Measurements from ENCODE around the gene C19orf67. TPM values are rescaled to one million over a fixed set of nuclear protein-coding genes. Genes with fewer than 3 reads are reported as not detected.

Gene C19orf67
- total and polyA plus RNA-seq, 2 experiments from 2014 or later, result not detected

- Histone ChIP-seq H3K79me2 (replicated peaks; ENCODE audit: insufficient read depth) (peaks cover 15% of the 10 kb centered on the region), H3F3A (replicated peaks; ENCODE audit: low read depth) (peaks cover 15% of the 10 kb centered on the region; the same call in 1 of the 2 replicates), H3K4me2 (no peak overlapping the region), H3K36me3 (ENCODE audit: insufficient read depth) (no peaks in the 10 kb centered on the region; the same call in 1 of the 2 replicates), H3K4me3 (no peak overlapping the region), H3K27ac (ENCODE audit: low read depth) (no peak overlapping the region), H4K20me1 (replicated peaks; ENCODE audit: insufficient read depth) (peaks cover 14% of the 10 kb centered on the region), H3K4me1 (ENCODE audit: insufficient read depth) (peaks cover 22% of the 10 kb centered on the region), H3K27me3 (ENCODE audit: insufficient read depth) (no peaks in the 10 kb centered on the region), H2AFZ (no peak overlapping the region), H3K9me2 (ENCODE audit: insufficient read depth) (no peaks in the 10 kb centered on the region)
- peaks cover 21% of the 10 kb centered on the region for H3K27me3 Mint-ChIP-seq (ENCODE audit: insufficient read depth, low read depth, poor library complexity)
- DNase-seq (ENCODE audit: low spot score), result no peak
- ATAC-seq, result no peak
- no peak overlapping the region for H3K4me3 Mint-ChIP-seq
- H3K4me1 Mint-ChIP-seq, result peaks cover 21% of the 10 kb centered on the region
- no peaks in the 10 kb centered on the region; the same call in 2 of the 3 replicates for H3K9me3 Mint-ChIP-seq
- H3K27ac Mint-ChIP-seq, result no peak overlapping the region
- TF ChIP-seq ZNF114 (CRISPR knock-in tag; IDR thresholded peaks at IDR 0.05) (no peak), NANOG (IDR thresholded peaks at IDR 0.05; ENCODE audit: borderline replicate concordance) (no peak), POLR2AphosphoS5 (IDR thresholded peaks at IDR 0.05; ENCODE audit: low read depth) (no peak), ZNF462 (CRISPR knock-in tag; IDR thresholded peaks at IDR 0.05) (no peak), STAT1 (IDR thresholded peaks at IDR 0.05; ENCODE audit: unreplicated experiment) (no peak), ZNF331 (CRISPR knock-in tag; IDR thresholded peaks at IDR 0.05; ENCODE audit: low read depth) (no peak), EZH2phosphoT487 (IDR thresholded peaks at IDR 0.05; ENCODE audit: unreplicated experiment) (no peak), EZH2 (IDR thresholded peaks at IDR 0.05; ENCODE audit: low read depth, unreplicated experiment) (no peak), REST (IDR thresholded peaks at IDR 0.05; ENCODE audit: unreplicated experiment) (no peak), ETS1 (IDR thresholded peaks at IDR 0.05) (no peak)
- H3K36me3 Mint-ChIP-seq (ENCODE audit: low read depth), result peaks cover 42% of the 10 kb centered on the region
These were observed 34.9 kb upstream of the C19orf67 start for GRCh38 chr19:14120497-14120780.
